Head of caudate nucleus (tissue), 42 donors: Measurements from ENCODE around the gene ARFIP1.
"Not testable (repeated sequence)": the region's sequence is repeated elsewhere in the genome, so short reads cannot be mapped to it uniquely, and the experiment has no call there.

Source experiments
- DNase-seq, 42 donors: peaks; one replicate each; pipeline versions ENCODE4 v3.0.0 to v3.0.0-alpha.2; 2020 to 2021; ENCODE audit warnings: mixed read lengths in 7 of 42
- intact Hi-C: fragments of 100-400 bp; cut with DNase I; formaldehyde crosslinking; loops from one replicate; pipeline ENCODE4 v1.15.0; 2022

ARFIP1 gene

DNA sequence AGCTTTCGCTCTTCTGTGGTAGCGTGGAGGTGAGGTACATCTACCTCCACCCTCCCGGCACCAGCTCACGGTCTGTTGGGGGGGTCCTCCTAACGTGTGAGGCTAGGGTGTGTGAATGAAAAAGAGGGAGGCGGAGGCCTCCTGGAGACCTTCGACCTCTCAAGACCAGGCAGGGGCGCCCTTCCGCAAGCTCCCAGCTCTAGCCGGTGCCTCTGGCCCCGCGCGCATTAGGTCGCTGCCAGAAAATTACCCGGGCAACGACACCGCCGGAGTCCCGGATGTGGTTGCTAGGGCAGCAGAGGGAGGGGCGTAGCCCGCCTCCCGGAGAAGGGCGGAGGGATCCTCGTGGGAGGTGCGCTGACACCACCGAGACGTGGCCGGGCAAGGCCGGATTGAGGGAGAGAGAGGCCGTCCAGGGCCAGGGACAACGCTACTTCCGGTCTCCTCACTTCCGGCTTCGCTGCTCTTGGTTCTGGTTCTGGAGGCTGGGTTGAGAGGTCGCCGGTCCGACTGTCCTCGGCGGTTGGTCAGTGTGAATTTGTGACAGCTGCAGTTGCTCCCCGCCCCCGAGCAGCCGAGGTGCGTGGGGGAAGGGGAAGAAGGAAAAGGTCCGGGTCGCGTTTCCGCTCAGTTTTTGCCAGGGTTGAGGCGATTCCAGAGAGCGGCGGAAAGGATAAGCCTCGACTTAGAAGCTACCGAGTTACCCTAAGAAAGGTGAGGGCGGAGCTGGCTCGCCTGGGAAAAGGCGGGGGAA is at the start of gene ARFIP1, which contains the start of gene TIGD4:
ARFIP1 (plus strand) TSS at position 442 of the 754 bp plus-strand sequence. CDS start 49,680 bp downstream, outside the sequence.
TIGD4 (minus strand) TSS at position 218 of the 754 bp plus-strand sequence. CDS start 8,726 bp downstream, outside the sequence.
- peak; percentile 95 to 100 (median 99) for DNase-seq
- intact Hi-C loops: no loop called here

DNA sequence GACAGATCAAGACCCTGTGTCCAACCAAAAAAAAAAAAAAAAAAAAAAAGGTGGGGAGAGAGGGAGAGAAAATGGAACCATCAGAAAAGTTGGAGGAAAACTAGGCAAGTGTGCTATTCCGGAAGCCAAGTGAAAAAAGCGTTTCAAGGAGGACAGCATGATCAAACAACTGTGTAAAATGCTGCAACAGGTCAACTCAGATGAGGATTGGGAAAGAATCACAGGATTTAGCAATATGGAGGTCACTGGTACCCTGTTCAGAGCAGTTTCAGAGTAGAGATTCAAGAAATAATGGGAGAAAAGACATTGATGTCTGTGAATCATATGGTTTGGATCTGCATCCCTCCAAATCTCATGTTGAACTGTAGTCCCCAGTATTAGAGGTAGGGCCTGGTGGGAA is 47.8 kb upstream of the ARFIP1 start:
- no peak for DNase-seq
- intact Hi-C loops: no loop called here

GRCh38 chr4:152734015-152734698 is 45.6 kb upstream of the ARFIP1 start:
- intact Hi-C loops: no loop called here
- peak in 6 of 42 donors; percentile 5 to 42 (median 12) for DNase-seq

DNA sequence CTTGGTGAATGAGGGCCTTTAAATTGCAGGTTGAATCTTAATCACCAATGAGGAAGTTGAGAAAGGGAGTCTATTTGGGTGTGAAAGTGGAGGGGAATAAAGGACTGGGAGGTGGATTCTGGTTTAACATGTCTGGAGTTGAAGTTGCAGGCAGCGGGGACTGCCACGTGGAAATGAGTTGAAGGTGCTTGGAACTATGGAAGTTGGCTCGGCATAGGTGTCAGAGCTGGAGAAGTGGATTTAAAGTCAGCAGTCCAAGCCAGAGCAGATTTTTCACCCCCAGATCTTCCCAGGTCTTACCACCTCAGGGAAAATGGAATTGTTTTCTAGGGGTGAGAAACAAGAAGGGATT is 45.1 kb upstream of the ARFIP1 start:
- intact Hi-C loops: no loop called here
- no peak for DNase-seq

GRCh38 chr4:152735396-152735859 is 44.3 kb upstream of the ARFIP1 start:
- intact Hi-C loops: no loop called here
- DNase-seq: no peak

DNA sequence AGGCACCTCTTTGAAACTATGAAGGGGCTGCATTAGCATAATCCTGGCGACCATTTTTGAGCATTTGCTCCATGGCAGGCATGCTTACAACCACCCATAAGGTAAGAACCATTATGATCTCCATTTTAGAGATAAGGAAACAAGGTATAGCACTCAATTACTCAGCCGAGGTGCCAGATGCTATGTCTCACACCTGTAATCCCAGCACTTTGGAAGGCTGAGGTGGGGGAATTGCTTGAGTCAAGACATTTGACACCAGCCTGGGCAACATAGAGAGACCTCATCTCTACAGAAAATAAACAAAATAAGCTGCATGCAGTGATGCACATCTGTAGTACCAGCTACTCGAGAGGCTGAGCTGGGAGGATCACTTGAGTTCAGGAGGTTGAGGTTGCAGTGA is 43.8 kb upstream of the ARFIP1 start:
- intact Hi-C loops: no loop called here
- DNase-seq: no peak

GRCh38 chr4:152738827-152739226 is 40.9 kb upstream of the ARFIP1 start:
- intact Hi-C loops: no loop called here

DNA sequence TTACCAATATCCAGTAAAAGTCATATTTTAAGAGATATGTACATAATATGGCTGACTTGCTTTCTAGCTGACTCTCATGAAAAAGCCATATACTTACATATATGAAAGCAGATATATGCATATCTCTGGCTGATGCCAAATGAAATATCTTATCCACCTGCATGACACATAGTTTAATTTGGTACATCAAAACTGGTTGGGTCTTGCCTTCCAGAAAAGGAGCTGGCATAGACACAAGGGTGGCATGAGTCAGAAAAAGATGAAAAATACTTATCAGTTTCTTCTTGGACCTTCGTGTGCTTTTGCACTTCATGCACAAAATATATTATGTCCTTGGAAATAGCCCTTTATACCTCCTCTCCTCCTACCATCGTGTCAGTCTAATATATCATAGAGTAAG is 32.3 kb upstream of the ARFIP1 start:
- intact Hi-C loops: no loop called here
- DNase-seq: no peak

More at GRCh38 chr4:152738827-152739226, 40.9 kb upstream of the ARFIP1 start:
- DNase-seq: no peak

DNA sequence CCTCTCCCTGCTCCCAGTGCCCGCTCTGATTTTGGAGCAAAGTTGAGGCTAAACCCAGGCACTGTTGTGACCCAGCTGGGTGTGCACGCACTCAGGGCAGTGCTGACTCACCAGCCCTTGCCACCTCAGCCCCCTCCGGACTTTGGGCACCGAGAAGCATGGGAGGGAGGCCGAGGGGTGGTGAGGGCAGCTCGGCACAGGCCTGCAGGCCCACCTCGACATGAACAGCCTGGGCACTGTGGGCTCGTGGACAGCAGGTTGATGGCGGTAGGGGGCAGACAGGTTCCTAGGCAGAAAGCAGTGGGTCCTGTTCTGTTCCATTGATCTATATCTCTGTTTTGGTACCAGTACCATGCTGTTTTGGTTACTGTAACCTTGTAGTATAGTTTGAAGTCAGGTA is 31.1 kb upstream of the ARFIP1 start:
- intact Hi-C loops: no loop called here
- DNase-seq: no peak

GRCh38 chr4:152763796-152764195 is 16.0 kb upstream of the ARFIP1 start:
- no peak for DNase-seq
- intact Hi-C loops: no loop called here

- intact Hi-C loops, DNase-seq: not testable (repeated sequence)
These were observed 14.6 kb upstream of the ARFIP1 start for GRCh38 chr4:152765069-152765737.

DNA sequence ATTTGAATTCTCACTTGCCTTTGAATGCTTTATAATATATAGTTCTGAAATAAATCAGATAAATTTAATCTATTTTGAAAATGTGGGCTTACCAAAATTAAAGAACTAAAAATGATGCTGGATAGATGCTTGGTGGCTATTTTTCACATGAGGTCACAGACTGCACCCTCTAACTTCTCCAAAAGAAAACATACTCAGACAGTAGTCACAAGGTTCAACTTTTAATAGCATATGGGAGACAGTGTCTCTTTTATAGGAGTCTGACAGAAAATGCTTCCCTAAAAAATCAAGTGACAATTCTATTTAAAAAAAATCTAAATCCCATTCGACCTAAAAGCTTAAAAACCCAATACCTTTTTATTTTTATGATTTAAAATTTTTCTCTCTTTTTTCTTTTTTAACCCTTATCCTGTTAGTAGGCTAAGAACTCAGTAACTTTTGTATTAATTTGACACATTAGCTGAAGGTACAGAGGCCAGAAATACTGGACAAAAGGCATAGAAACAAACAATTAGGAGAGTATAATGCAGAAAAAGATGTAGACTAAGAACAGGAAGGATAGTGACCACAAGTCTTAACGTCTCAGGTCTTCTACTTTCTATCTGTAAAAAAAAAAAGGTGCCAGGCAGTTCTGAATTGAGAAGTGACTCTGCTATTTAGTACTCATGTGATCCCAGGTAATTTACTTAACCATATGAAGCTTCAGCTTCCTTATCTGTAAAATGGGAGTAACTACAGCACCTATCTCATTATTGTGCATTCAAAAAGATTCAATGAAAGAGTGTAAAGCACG is 7.8 kb upstream of the ARFIP1 start:
- DNase-seq: no peak
- intact Hi-C loops: no loop called here

- DNase-seq: no peak
- intact Hi-C loops: no loop called here
These were observed 6.4 kb upstream of the ARFIP1 start for GRCh38 chr4:152773339-152773738.

- intact Hi-C loops: no loop called here
- DNase-seq: no peak
These were observed 5.8 kb upstream of the ARFIP1 start for GRCh38 chr4:152773953-152774352.

DNA sequence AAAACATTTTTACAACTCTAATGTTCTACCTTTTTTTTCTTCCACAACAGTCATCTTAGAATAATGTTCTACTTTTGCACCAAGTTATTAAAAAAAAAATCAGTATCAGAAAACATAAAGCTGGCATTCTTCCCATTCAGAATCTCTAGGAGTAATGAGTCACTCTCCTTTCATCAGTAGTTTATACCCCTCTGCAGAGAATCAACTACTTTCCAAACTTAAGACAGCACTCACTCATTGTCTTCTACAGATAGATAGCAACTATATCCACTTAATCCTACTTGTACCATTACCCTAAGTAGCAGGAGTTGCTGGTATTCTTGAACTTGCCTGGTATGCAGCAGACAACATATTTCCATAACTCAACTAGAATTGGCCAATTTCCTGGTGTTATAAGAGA is 3.4 kb upstream of the ARFIP1 start:
- DNase-seq: no peak
- intact Hi-C loops: no loop called here

DNA sequence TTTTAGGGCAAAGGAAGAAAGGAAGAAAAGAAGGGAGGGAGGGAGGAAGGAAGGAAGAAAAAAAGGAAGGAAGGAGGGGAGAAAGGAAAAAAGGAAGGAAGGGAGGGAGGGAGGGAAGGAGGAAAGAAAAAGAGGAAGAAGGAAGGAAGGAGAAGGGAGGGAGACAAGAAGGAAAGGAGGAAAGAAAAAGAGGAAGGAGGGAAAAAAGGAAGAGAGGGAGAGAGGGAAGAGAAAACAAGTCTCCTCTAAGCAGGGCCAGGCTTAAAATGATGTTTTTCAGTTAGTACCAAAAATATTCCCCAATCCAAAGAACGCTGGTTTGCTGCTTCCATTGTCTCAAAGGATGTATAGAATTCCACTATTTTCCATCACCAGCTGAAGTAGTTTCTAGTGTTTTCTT is 2.3 kb upstream of the ARFIP1 start:
- intact Hi-C loops: no loop called here

GRCh38 chr4:152778656-152779512 is 870 bp upstream of the ARFIP1 start:
- peak in 41 of 42 donors; percentile 17 to 75 (median 47) for DNase-seq
- intact Hi-C loops: no loop called here

More for the DNA sequence above, 2.3 kb upstream of the ARFIP1 start:
- DNase-seq: no peak

DNA sequence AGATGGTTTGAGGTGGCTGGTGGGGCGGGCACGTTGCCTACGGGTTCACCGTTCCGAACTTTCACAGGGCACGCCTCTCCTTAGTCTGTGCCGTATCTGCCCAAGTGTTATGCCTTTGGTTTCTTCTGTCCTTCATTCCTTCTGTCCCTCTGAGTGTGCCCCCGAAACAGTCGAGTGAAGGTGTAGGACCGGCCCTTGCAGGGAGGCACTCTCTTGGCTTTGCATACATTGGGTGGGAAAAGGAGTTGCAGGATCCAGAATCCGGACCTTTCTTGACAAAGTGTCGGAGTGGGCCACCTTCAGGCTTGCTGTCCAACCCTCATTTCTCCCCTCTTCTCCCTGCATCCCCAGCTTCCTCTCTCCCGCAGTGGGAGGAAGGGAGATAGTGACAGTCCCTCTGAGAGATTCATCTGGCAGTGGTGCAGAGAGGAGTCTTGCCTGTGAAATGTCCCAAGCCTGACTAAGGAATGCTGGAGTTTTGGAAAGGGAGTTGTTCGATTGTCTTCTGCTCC is 569 bp downstream of the ARFIP1 start:
- peak in 16 of 42 donors; percentile 5 to 84 (median 22) for DNase-seq
- intact Hi-C loops: no loop called here
